PC-3 (cell line): Measurements from ENCODE around the gene SNTB2.

Experiments
- EZH2 ChIP-seq: fragments of 300-600 bp; sonication (generic); IDR thresholded peaks from one replicate; pipeline ENCODE4 v1.6.1; 2017; ENCODE audit warnings: antibody characterized with exemption, mild to moderate bottlenecking, low read length; ENCODE audit not compliant: unreplicated experiment
- EZH2phosphoT487 ChIP-seq: fragments of 300-600 bp; sonication (generic); IDR thresholded peaks from 2 replicates; pipeline ENCODE4 v1.6.1; 2018; ENCODE audit warnings: mild to moderate bottlenecking, antibody characterized with exemption, low read length, borderline replicate concordance
- TF ChIP-seq, protein P1 (sequence below): fragments of 300-600 bp; sonication (generic); conservative IDR thresholded peaks from 2 replicates; pipeline ENCODE4 v1.5.1; 2017; ENCODE audit warnings: antibody characterized with exemption, low read depth, mild to moderate bottlenecking, low read length

DNA sequence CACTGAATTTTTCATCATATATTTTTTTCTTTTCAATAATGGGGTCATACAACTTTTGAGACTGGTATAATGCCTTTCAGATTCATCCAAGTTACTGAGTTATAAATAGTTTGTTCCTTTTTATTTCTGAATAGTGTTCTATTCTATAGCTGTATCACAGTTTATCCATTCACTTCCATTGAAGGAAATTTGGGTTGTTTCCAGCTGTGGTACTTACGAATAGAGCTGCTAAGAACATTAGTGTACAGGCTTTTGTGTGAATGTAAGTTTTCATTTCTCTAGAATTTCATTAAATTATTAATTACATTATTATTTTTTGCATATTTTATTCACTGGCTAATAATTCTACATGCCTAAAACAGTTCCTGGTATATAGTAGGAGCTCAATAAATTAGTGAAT lies 52.9 kb downstream of the SNTB2 start:
- TF ChIP-seq, protein P1, sequence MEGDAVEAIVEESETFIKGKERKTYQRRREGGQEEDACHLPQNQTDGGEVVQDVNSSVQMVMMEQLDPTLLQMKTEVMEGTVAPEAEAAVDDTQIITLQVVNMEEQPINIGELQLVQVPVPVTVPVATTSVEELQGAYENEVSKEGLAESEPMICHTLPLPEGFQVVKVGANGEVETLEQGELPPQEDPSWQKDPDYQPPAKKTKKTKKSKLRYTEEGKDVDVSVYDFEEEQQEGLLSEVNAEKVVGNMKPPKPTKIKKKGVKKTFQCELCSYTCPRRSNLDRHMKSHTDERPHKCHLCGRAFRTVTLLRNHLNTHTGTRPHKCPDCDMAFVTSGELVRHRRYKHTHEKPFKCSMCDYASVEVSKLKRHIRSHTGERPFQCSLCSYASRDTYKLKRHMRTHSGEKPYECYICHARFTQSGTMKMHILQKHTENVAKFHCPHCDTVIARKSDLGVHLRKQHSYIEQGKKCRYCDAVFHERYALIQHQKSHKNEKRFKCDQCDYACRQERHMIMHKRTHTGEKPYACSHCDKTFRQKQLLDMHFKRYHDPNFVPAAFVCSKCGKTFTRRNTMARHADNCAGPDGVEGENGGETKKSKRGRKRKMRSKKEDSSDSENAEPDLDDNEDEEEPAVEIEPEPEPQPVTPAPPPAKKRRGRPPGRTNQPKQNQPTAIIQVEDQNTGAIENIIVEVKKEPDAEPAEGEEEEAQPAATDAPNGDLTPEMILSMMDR: no peak
- TF ChIP-seq EZH2 (no peak), EZH2phosphoT487 (no peak)
